Esophagus muscularis mucosa (tissue), 4 donors: ENCODE measurements around the gene BRI3BP. TPM values are rescaled to one million over a fixed set of nuclear protein-coding genes. Genes with fewer than 3 reads are reported as not detected.

Source experiments
- DNase-seq: peaks from one replicate; pipeline ENCODE4 v3.0.0-alpha.2; 2017; ENCODE audit errors: extremely low spot score
- H3K27ac ChIP-seq, 4 donors: fragments of 200-600 bp; sonication (generic); replicated peaks in 1 of 4; 1 replicate in 3 of 4; 2 replicates in 1 of 4; pipeline ENCODE4 v1.5.1; 2016 to 2019; ENCODE audit warnings: mild to moderate bottlenecking in 1 of 4
- H3K27me3 ChIP-seq, 4 donors: fragments of 200-600 bp; sonication (generic); one replicate each; pipeline versions ENCODE4 v1.5.1 to v1.6.0; 2016 to 2019
- H3K36me3 ChIP-seq, 4 donors: fragments of 200-600 bp; sonication (generic); one replicate each; pipeline ENCODE4 v1.5.1; 2016 to 2019
- H3K4me1 ChIP-seq, 4 donors: fragments of 200-600 bp; sonication (generic); one replicate each; pipeline ENCODE4 v1.5.1; 2016 to 2019
- H3K4me3 ChIP-seq, 4 donors: fragments of 200-600 bp; sonication (generic); 1 replicate in 2 of 4; 2 replicates in 2 of 4; pipeline ENCODE4 v1.5.1; 2016 to 2019; ENCODE audit warnings: mild to moderate bottlenecking in 4 of 4, moderate library complexity in 1 of 4
- H3K9me3 ChIP-seq, 4 donors: fragments of 200-600 bp; sonication (generic); 1 replicate in 3 of 4; 2 replicates in 1 of 4; pipeline ENCODE4 v1.5.1; 2016 to 2019
- EP300 ChIP-seq: sonication (generic); formaldehyde crosslinking; IDR thresholded peaks from one replicate; pipeline ENCODE4 v1.6.1; 2017; ENCODE audit warnings: antibody characterized with exemption
- POLR2A ChIP-seq: fragments of 450-650 bp; IDR thresholded peaks from one replicate; pipeline ENCODE4 v1.6.1; 2017; ENCODE audit warnings: antibody characterized with exemption, moderate library complexity, mild to moderate bottlenecking, low read depth
- POLR2AphosphoS5 ChIP-seq, 2 donors: sonication (generic); formaldehyde crosslinking; IDR thresholded peaks; one replicate each; pipeline ENCODE4 v1.6.1; 2017; ENCODE audit warnings: antibody characterized with exemption in 2 of 2
- WGBS: methylation state at CpG from one replicate; pipeline ENCODE4 v1.1.5; 2018; 5-methylcytosine and 5-hydroxymethylcytosine counted together
- intact Hi-C: fragments of 100-400 bp; cut with DNase I; formaldehyde crosslinking; loops from one replicate; pipeline ENCODE4 v1.15.1; 2023
- total RNA-seq, 4 donors: library from RNA; depleted of rRNA; stranded (reverse); fragments of >200 nt; gene quantifications; one replicate each; pipeline versions ENCODE4 v1.1.0 to v1.2.1, GENCODE V29; 2016
- TF ChIP-seq, protein P1 (sequence below), 3 experiments: fragments of 200-600 bp in 2 of 3; fragments of 450-650 bp in 1 of 3; sonication (generic) in 2 of 3; IDR thresholded peaks; one replicate each; pipeline ENCODE4 v1.5.1; 2017 to 2019; ENCODE audit warnings: antibody characterized with exemption in 3 of 3, mild to moderate bottlenecking in 2 of 3, moderate library complexity in 1 of 3

The BRI3BP gene
- total RNA-seq, 4 donors from 2014 or later = 2.2 to 3.3 (median 2.5) TPM

DNA sequence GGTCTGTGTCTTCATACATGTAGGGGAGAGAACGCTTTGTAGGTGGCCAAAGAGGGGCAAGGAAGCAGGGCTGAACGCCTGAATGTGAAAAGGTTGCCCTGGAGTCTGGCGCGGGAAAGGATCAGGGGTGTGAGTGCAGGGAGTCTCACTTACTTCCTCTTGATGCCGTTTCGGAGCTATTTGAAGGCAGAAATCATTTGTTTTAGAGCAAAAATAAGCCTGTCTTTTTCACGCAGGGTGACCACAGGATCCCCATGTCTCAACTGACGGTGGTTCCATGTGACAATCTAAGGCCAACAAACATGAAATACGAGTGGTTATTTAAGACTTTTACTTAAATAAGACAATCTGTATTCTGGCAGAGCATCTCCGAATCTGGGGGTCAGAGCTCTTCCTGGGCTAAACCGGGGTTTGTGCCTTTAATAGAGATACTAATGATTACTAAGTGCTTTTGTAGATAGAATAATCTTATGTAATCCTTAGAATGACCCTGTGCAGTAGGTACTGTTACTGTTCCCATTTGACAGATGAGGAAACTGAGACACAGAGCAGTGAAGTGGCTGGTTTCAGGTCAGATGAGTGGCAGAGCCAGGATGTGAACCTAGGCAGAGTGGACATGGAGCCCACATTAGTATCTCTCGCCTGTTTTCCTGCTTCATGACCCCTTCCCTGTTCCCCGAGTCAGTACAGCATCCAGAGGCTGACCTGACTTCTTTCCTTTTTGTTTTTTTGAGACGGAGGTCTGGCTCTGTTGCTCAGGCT, 1.9 kb downstream of the BRI3BP start:
- no peaks in the 10 kb centered on the region for H3K36me3 ChIP-seq
- no peak overlapping the region for H3K4me3 ChIP-seq
- H3K4me1 ChIP-seq = peaks cover 10 to 25% (median 16%) of the 10 kb centered on the region in 4 donors
- H3K27me3 ChIP-seq = no peaks in the 10 kb centered on the region
- WGBS = 83% methylated on average over 14 of the region's 14 CpGs
- TF ChIP-seq POLR2A (no peak), POLR2AphosphoS5 (IDR thresholded peaks at IDR 0.05) (no peak), EP300 (no peak)
- TF ChIP-seq, protein P1, sequence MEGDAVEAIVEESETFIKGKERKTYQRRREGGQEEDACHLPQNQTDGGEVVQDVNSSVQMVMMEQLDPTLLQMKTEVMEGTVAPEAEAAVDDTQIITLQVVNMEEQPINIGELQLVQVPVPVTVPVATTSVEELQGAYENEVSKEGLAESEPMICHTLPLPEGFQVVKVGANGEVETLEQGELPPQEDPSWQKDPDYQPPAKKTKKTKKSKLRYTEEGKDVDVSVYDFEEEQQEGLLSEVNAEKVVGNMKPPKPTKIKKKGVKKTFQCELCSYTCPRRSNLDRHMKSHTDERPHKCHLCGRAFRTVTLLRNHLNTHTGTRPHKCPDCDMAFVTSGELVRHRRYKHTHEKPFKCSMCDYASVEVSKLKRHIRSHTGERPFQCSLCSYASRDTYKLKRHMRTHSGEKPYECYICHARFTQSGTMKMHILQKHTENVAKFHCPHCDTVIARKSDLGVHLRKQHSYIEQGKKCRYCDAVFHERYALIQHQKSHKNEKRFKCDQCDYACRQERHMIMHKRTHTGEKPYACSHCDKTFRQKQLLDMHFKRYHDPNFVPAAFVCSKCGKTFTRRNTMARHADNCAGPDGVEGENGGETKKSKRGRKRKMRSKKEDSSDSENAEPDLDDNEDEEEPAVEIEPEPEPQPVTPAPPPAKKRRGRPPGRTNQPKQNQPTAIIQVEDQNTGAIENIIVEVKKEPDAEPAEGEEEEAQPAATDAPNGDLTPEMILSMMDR (IDR thresholded peaks at IDR 0.05) = no peak
- DNase-seq = no peak
- no peak overlapping the region for H3K27ac ChIP-seq
- H3K9me3 ChIP-seq = no peaks in the 10 kb centered on the region
- intact Hi-C loops = no loop called here

DNA sequence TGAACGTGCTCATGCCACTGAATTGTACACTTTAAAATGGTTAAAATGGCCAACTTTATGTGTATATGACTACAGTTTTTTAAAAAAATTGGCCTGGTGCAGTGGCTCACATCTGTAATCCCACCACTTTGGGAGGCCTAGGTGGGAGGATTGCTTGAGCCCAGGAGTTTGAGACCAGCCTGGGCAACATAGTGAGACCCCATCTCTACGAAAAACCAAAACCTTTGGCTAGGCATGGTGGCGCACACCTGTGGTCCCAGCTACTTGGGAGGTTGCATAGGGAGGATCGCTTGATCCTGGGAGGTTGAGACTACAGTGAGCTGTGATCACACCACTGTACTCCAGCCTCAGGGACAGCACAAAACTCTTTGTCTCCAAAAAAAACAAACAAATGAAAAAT, 5.3 kb downstream of the BRI3BP start:
- no peak for TF ChIP-seq POLR2A
- TF ChIP-seq, protein P1 (IDR thresholded peaks at IDR 0.05) = no peak
- no peak for TF ChIP-seq POLR2AphosphoS5 (IDR thresholded peaks at IDR 0.05)
- TF ChIP-seq EP300 = no peak
- WGBS = 84% methylated on average over 4 of the region's 4 CpGs
- Histone ChIP-seq H3K4me3 (no peak overlapping the region), H3K4me1 (peaks cover 6 to 17% (median 10%) of the 10 kb centered on the region in 4 donors), H3K27ac (no peak overlapping the region), H3K9me3 (no peaks in the 10 kb centered on the region), H3K27me3 (no peaks in the 10 kb centered on the region), H3K36me3 (no peaks in the 10 kb centered on the region)
- no peak for DNase-seq
- intact Hi-C loops = no loop called here

DNA sequence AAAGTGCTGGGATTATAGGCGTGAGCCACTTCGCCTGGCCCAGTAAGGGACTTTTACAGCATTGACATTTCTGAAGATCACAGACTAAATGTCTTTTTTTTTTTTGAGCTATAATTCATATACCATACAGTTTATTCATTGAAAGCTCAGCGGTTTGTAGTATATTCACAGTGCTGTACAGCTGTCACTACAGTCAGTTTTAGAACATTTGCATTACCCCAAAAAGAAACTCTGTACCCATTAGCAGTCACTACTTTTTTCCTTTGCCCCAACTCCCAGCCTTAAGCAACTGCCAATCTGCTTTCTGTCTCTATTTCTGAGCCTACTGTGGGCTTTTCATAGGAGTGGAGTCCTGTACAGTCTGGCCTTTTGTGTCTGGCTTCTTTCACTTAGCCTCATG, 8.2 kb downstream of the BRI3BP start:
- 96% methylated on average over 3 of the region's 3 CpGs for WGBS
- no peak overlapping the region for H3K27ac ChIP-seq
- H3K4me1 ChIP-seq = no peaks in the 10 kb centered on the region
- no peak overlapping the region for H3K4me3 ChIP-seq
- H3K27me3 ChIP-seq = no peaks in the 10 kb centered on the region
- intact Hi-C loops = no loop called here
- H3K9me3 ChIP-seq = no peaks in the 10 kb centered on the region
- no peak for DNase-seq
- H3K36me3 ChIP-seq = no peaks in the 10 kb centered on the region
- TF ChIP-seq, protein P1 (IDR thresholded peaks at IDR 0.05) = no peak
- TF ChIP-seq EP300 = no peak
- no peak for TF ChIP-seq POLR2AphosphoS5 (IDR thresholded peaks at IDR 0.05)
- TF ChIP-seq POLR2A = no peak

DNA sequence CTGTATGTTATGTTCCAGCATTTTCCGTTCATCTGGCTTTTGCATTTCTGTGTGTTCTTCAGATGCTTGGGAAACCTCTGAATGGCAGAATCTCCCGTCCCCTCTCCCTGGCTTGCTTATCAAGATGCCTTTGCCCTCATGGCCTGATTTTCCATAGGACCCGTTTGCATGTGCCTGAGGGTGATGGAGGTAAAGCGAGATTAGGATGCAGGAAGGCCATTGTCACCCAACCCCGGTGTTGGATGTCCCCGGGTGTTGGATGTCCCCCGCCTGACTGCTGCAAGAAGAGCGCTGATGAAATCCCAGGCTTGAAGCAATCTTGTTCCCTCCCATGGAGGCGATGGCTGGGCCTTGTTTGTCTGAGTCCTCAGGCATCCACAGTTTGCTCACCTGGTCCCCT, 9.6 kb downstream of the BRI3BP start:
- WGBS = 93% methylated on average over 7 of the region's 9 CpGs
- DNase-seq = no peak
- intact Hi-C loops = no loop called here
- Histone ChIP-seq H3K4me1 (no peaks in the 10 kb centered on the region), H3K27ac (no peak overlapping the region), H3K27me3 (no peaks in the 10 kb centered on the region), H3K36me3 (no peaks in the 10 kb centered on the region), H3K9me3 (no peaks in the 10 kb centered on the region), H3K4me3 (no peak overlapping the region)
- TF ChIP-seq POLR2A (no peak), EP300 (no peak)
- TF ChIP-seq, protein P1 (IDR thresholded peaks at IDR 0.05) = no peak

DNA sequence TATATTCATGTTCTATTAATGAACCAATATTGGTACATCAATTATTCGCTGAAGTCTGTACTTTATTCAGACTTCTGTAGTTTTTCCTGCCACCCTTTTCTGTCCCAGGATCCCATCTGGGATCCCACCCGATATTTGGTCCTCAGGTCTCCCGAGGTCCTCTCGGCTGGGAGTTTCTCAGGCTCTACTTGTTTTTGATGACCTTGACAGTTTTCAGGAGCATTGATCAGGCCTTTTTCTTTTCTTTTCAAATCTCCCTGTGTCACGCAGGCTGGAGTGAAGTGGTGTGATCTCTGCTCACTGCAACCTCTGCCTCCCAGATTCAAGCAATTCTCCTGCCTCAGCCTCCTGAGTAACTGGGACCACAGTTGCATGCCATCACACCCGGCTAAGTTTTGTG, 11.2 kb downstream of the BRI3BP start:
- no peak overlapping the region for H3K27ac ChIP-seq
- H3K4me1 ChIP-seq = no peaks in the 10 kb centered on the region
- H3K4me3 ChIP-seq = no peak overlapping the region
- no peaks in the 10 kb centered on the region for H3K9me3 ChIP-seq
- no peak for DNase-seq
- no peaks in the 10 kb centered on the region for H3K27me3 ChIP-seq
- WGBS = 95% methylated on average over 6 of the region's 6 CpGs
- H3K36me3 ChIP-seq = no peaks in the 10 kb centered on the region
- TF ChIP-seq, protein P1 (IDR thresholded peaks at IDR 0.05) = no peak
- intact Hi-C loops = no loop called here
